Measurements from ENCODE around the gene SPDYE8. TPM values are rescaled to one million over a fixed set of nuclear protein-coding genes. Genes with fewer than 3 reads are reported as not detected.

Gene SPDYE8
- total and polyA plus RNA-seq, 2 donors (not counting 3 experiments of a cell fraction or from before 2014, with no cell fraction given) = not detected

Small RNA genes lying within 50 kb of the gene (small RNA-seq; reads per million reads assigned to genes)
- not detected for gene RF00019 (ENCODE audit: insufficient read depth, insufficient read length, low read depth, low replicate concordance)

Other genes starting within 250 kb of the SPDYE8 start
- 2.7 and 5.0 TPM in 2 replicates for gene TYW1B, start 201.6 kb downstream of the SPDYE8 start, total RNA-seq
- 0.57 and 0.69 TPM in 2 replicates for gene TYW1B, start 201.6 kb downstream of the SPDYE8 start, polyA plus RNA-seq
- 46.8 and 47.8 TPM in 2 replicates for gene POM121, start 104.7 kb downstream of the SPDYE8 start, total RNA-seq
- 9.3 and 12.3 TPM in 2 replicates for gene POM121, start 104.7 kb downstream of the SPDYE8 start, polyA plus RNA-seq
- 0.58 TPM in 1 of 2 replicates, not detected in the other for gene TRIM74, start 60.3 kb downstream of the SPDYE8 start, total RNA-seq
- 0.07 TPM in 1 of 2 replicates, not detected in the other for gene TRIM74, start 60.3 kb downstream of the SPDYE8 start, polyA plus RNA-seq
- not detected in 2 replicates for gene SPDYE11, start 28.1 kb upstream of the SPDYE8 start, total RNA-seq
- not detected in 2 replicates for gene SPDYE11, start 28.1 kb upstream of the SPDYE8 start, polyA plus RNA-seq
- not detected in 2 replicates for gene SPDYE9, start 56.3 kb upstream of the SPDYE8 start, total RNA-seq
- gene SPDYE9, start 56.3 kb upstream of the SPDYE8 start, polyA plus RNA-seq = not detected in 2 replicates

Data from endothelial cell of umbilical vein (primary cell).